Raji (cell line): ENCODE measurements around the gene WWOX.

Experiments used
- POLR2A ChIP-seq: IDR thresholded peaks from 2 replicates; pipeline ENCODE4 v1.6.1; 2011; ENCODE audit warnings: low read depth, low read length, control low read depth; ENCODE audit not compliant: insufficient read depth

Gene WWOX

DNA sequence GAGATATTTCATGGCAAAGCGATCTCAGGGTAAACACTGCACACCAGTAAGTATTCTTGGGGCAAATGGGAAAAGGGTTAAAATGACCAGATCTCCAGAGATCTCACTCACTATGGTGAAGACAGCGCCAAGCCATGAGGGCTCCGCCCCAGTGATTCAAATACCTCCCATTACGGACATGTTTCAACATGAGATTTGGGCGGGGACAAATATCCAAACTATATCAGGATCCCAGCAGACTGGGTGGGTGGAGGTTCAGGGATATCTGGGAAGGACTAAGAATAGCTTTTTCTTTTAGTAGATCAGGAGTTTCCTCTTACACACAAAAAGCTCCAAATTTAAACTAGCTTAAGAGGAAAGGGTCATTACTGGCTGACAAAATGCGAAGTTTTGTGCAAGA is 181.7 kb downstream of the WWOX start:
- TF ChIP-seq POLR2A, result no peak

DNA sequence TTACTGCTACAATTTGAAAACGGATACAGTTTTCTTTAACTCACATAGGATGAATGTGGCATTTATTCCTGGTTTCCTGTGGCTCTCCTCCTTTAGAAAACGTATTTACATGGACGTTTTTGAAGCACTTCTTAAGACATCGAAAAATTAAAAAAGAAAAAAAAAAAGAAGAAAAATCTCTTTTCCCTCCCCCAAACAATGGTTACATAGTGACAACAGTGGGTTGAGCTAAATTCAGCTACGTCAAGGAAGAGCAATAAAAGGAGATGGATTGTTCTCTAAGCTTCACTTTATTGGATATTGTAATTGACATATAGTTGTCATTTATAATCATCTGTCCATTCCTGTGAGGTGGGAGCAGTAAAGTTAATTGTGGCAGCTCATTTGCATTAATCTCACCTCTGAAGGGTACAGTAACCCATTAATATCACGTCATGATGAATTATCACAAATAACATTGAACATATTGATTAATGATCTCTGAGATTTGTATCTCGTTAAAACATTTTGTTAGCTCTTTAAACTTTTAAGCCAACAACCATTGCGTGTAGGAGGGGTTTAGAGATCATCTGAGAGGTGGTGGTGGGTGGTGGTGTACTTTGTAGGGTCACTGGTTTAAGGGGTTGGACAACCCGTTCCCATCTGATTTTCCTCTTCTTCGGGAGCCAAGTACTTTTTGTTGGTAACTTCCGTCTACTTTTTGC is 184.2 kb downstream of the WWOX start:
- TF ChIP-seq POLR2A, result no peak

DNA sequence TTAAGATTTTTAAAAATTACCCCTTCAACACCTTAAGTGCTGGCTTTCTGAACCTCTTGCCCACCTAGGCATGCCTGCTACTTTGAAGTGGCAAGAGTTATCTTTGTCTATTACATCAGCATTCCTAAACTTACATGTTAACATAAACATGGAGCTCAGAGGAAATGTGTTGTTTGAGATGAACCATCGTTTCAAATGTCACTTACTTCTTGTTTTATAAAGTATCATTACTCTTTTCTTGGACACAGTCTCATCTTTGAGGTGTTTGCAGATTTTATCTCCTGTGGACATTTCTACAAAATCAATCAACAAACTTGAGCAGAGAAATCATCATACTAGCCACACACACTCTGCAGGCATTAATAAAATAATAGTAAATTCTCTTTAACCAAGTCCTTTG is 184.9 kb downstream of the WWOX start:
- no peak for TF ChIP-seq POLR2A

DNA sequence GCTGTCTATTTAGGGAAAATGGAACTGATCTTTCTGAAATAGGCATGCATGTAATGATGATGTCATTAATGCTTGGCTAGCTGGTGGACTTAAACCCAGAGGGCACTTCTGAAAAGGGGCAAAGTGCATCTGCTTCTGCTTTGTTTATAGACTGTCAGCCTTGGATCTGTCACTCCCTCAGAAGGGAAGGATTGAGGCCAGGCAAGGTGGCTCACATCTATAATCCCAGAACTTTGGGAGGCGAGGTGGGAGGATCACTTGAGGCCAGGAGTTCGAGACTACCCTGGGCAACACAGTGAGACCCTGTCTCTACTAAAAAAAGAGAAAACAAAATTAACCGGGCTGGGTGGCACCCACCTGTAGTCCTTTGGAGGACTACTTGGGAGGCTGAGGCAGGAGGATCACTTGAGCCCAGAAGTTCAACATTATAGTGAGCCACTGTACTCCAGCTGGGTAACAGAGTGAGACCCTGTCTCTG is 185.5 kb downstream of the WWOX start:
- TF ChIP-seq POLR2A, result no peak

DNA sequence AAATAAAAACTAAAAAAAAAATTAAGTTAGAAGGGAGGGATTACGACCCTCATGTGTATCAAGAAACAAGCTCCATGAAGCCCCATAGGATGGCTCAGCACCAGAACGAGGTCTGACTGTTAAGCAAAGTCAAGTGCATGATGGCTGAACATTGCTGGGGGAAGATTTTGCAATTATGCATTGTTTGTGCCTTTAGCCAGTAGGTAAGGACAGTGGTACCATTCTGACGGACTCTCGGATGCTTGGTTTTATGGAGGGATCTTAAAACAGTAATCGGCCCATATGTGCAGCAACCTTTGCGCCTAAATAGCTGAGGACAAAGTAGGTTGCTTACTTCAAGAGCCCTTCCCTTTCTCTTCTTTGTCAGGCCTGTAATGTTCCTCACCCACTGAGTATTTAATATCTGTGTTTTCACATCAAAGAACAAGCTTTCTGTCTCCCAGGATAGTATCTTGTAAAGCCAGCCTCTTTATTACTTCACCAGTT is 186.0 kb downstream of the WWOX start:
- TF ChIP-seq POLR2A, result no peak

DNA sequence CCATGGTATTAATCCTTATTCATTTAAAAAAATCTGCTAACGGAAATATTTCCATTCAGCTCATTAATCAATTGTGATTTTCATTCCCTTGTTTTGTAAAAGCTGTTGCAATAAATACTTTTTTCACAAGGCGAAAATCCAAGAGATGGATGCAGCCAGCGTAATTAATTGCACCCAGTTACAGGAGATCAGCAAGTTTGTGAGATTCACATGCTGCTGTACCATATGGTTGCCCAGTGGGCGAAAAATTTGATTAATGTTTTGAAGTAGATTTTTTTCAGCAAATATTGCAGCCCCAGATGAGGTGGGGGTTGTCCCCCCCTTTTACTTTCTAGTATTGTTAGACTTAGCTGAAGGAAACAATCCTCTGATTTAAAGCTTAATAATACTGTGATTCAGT is 186.6 kb downstream of the WWOX start:
- no peak for TF ChIP-seq POLR2A

DNA sequence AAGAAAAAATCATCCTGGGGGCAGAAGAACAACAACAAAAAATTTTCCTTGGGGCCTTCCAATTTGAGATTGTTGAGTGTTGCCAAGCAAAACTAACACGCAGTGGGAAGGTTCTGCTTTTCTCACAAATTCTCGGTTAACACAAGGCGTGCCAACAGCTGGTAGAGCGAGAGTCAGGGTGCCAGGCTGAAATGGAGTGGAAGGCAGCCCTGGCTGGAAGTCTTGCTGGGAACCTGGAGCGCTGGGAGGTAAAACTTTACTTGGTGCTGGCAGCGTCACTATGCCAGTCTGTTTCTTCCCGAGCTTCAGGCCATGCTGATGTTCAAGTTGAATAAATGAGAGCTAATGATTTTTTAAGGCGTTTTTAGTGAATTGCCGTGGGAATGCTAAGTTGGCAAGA is 189.4 kb downstream of the WWOX start:
- no peak for TF ChIP-seq POLR2A

DNA sequence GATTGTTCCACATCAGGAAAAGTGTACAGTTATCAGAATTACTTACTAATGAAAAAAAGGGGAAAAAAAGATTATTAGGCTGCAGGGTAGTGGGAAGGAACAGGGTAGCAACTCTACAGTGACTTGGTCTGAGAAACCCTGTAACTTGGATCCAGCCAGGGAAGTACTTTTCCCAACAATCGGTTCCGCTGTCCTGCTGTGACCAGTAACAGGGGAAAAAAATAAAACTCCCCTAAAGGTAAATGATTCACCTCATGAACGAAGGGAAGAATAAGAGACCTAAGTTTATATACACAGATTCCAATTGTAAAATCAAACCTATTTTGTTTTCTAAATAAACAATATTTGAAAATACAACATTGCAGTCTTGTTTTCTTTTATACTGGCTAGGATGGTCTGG is 189.9 kb downstream of the WWOX start:
- TF ChIP-seq POLR2A, result no peak

DNA sequence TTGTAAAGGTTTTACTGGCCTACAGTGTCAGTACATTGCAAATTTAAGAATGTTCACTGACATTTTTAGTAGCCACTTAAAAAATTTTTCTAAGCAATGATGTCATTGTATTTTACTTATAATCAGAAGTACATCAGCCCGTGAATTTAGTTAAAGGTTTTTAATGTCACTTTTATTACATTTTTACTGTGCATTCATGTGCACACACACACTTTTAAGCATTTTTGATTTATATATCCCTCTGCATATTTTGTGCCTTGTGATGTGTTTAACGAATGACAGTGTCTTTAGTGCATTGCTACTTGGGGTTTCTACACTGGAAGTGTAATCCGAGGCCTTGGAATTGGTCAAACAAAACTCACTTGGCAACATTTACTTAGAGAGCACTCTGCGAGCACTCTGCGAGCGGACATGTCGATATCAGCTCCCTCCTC is 190.4 kb downstream of the WWOX start:
- no peak for TF ChIP-seq POLR2A

DNA sequence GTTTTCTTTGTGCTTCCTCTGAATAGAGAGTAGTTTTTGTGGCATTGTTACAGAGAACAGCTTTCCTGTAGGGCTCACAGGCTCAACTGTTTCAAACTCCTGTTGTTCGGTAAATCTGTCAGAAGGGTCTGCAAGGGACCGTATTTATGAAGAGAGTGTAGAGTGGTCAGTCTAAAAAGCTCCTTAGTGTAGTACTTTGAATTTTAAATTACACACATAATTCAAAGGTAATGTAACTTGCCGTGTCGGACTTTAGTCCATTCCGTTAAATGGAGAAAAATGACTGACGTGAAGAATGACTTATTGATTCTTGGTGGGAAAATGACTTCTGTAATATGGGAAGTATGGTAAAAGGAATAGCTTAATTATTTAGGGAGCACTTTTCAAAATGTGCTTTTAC is 190.9 kb downstream of the WWOX start:
- TF ChIP-seq POLR2A, result no peak

DNA sequence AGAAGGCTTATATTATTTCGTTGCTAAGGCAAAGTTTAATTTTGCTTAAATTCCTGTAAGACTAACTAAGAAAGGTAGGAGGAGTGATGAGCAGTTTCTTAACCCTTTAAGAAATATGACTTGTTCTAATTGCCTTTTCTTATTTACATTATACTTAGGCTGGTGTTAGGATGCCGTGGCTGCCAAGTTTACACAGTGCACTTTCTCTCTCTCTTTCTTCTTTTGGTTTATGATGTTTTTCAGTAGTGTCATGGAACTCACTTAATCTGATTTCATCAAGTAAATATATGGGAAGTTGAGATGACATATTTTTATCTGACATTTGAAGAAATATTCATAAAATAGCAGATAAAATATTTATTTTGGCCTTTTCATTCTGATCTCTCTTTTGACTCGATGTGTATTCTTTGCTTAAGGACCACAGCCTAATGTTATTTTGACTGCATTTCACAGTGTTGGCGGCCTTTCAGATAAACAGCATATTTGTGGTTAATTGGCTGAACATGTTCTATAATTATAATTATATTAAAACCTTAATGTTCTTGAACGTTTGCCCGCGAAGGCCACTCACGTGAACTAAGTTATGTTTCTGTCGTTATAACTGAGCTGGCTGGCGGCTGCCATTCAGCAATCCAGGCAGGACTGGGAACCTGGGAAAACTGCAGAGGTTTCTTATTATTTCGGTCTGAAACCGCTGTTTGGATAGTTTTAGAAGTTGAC is 191.6 kb downstream of the WWOX start:
- TF ChIP-seq POLR2A, result no peak

DNA sequence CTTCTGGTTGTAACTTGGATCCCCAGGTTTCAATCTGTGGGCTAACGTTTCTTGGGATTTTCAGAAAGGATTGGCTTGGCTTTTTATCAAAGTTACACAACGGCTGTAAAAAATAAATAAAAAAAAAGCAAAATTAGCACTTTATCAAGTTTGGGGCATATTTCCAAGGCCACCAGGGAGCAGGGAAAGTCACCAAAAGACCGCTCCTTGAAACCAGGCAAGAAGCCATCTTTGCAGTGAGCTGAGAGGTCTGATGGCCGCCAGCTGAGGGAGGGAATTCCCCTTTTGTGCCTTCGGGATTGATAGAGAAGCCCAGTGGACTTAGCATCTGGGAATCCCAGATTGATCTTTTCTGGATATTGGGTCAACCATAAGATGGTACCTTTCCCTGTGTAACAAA is 192.2 kb downstream of the WWOX start:
- TF ChIP-seq POLR2A, result no peak

DNA sequence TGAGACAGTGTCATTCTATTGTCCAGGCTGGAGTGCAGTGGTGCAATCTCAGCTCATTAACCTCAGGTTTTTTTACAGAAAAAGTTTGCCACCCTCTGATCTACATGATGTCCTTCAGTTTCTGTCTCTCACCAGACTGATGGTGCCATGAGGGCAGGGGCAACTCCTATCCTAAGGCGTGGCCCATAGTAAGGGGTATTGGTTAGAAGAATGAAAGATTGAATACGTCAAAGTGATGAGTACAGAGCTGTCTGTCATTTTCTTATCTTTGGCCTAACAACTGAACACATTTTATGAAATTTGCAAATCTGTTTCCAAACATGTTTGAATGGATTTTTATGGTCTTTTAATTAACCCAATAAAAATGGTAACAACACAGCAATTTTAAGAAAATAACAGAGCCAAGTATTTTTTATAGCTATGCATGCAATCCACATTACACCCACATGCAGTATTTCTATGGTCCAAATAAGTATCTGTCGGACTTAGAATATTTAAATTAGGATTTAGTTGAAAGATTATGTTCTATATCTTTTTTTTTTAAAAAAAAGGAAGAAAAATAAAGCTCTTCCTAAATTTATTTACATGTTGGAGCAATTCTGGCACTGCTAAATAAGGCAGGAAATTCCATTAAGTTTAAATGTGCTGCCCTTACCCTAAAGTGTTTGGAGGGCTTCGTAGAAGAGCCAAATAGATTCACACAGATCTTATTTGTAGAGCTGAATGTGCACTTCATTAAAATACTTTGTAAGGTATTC is 192.8 kb downstream of the WWOX start:
- TF ChIP-seq POLR2A, result no peak

DNA sequence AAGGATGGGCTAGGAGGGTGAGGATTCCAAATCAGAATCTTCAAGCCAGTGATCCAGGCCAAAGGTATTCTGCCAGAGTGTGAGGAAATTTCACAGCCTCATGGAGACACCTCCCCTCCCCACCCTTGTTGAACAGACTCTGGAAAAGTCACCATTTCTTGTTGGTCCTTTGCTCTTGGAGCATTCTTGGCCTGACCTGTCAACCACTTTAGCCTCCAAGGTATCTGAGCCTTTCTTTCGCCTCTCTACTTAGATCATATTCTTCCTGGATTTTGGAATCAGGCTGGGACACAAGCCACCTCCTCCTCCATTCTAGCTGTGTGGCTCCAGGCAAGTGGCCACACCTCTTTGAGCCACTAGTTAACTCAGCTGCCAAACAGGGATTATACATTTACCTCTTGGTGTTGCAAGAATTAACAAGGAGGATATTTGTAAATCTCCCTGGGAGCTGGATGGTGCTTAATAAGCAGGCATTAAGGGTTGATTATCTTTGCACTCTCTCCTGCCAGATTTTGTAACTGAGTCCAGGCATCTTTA is 193.5 kb downstream of the WWOX start:
- TF ChIP-seq POLR2A, result no peak

DNA sequence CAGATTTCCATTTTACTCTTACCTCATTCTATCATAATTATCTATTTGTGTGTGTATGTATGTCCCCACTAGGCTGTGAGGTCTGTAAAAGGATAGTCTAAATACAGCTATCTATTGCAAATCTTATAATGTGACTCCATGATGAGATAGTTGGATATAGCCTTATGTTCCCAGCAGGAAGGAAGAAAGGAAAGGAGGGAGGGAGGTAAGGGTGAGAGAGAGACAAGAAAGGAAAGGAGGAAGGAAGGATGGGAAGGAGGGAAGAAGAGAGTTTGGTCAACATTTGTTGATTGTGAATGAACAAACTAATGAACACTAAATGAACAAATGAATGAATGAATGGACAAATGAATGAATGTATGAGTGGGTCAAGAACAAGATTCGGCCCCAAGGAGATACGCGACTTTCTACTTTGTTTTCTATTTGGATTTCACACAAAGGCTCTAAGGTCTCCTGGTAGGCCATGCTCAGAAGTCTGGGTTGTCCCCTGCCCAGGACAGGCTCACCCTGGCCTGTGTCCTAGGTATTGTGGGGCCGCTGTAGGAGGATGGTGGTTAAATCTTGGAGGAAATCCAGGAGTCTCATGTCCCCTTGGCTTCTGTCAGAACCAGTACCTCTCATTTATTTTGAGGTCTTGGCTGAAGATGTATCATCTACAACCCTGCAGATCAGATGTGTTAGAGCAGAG is 195.2 kb downstream of the WWOX start:
- TF ChIP-seq POLR2A, result no peak
